ENCODE measurements around the gene DNAJC2.

DNAJC2 gene

DNA sequence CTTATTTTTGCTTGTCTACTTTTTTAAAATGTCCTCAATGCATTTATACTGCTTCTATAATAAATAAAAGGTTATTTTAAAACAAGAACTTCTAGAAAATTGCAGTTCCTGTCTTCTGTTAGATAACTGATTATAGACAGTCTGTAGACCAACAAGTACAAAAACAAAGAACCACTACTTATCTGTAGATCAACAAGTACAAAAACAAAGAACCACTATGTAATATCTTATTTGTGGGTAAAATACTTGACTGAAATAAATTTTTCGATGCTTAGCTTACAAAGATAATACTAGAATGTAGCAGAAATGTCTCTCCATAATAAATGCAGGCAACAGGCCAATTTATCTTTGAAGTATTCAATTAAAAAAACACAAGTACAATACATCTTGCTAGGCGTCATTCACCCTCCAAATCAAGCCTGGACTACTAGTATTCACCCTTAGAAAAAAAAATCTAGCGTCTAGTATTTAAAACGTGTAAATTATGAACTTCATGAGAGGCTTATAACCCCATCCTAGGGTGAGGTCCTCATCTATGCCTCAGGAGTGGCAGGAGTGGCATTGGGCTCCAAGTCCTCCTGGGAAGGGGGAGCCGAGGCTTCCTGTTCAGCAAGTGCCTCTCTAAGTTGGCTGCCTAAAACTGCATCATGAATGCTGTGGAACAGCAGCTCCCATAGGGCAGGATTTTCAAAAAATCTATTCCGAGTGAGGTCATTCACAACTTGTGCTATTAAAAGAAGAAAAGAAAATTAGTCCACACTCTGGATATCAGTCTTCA lies 29.5 kb upstream of the DNAJC2 start:
- DNase-seq (ENCODE audit: low read depth): no peak
- H3K4me3 ChIP-seq (ENCODE audit: low read depth, low read length): no peak overlapping the region
- TF ChIP-seq, protein P1, sequence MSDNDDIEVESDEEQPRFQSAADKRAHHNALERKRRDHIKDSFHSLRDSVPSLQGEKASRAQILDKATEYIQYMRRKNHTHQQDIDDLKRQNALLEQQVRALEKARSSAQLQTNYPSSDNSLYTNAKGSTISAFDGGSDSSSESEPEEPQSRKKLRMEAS (IDR thresholded peaks at IDR 0.05; ENCODE audit: low read depth, low read length): no peak
- TF ChIP-seq, protein P2, sequence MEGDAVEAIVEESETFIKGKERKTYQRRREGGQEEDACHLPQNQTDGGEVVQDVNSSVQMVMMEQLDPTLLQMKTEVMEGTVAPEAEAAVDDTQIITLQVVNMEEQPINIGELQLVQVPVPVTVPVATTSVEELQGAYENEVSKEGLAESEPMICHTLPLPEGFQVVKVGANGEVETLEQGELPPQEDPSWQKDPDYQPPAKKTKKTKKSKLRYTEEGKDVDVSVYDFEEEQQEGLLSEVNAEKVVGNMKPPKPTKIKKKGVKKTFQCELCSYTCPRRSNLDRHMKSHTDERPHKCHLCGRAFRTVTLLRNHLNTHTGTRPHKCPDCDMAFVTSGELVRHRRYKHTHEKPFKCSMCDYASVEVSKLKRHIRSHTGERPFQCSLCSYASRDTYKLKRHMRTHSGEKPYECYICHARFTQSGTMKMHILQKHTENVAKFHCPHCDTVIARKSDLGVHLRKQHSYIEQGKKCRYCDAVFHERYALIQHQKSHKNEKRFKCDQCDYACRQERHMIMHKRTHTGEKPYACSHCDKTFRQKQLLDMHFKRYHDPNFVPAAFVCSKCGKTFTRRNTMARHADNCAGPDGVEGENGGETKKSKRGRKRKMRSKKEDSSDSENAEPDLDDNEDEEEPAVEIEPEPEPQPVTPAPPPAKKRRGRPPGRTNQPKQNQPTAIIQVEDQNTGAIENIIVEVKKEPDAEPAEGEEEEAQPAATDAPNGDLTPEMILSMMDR (IDR thresholded peaks at IDR 0.05; ENCODE audit: low read depth, low read length): no peak
- TF ChIP-seq MYC (IDR thresholded peaks at IDR 0.05; ENCODE audit: low read depth, low read length) (no peak), POLR2A (IDR thresholded peaks at IDR 0.05; ENCODE audit: extremely low read depth, insufficient read length) (no peak)

DNA sequence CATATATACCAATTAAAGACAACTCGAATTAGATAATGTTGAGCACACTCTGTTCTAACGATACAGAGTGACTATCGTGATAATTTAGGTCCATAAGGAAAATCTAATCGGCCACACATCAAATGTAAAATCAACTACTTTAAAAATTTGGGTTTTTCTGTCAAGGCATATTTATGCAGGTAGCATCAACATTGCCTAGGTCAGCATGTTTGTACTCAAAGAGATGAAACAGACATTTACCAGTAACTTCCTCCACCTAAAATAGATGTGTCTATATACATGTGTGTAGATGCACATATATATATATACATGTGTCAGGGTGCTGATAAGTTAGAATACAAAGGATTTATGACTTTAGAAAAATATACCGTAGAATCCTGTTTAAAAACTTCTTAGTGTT lies 24.9 kb upstream of the DNAJC2 start:
- H3K4me3 ChIP-seq (ENCODE audit: low read depth, low read length): no peak overlapping the region
- TF ChIP-seq POLR2A (IDR thresholded peaks at IDR 0.05; ENCODE audit: extremely low read depth, insufficient read length): no peak
- TF ChIP-seq, protein P2 (IDR thresholded peaks at IDR 0.05; ENCODE audit: low read depth, low read length): no peak
- TF ChIP-seq MYC (IDR thresholded peaks at IDR 0.05; ENCODE audit: low read depth, low read length): no peak
- TF ChIP-seq, protein P1 (IDR thresholded peaks at IDR 0.05; ENCODE audit: low read depth, low read length): no peak
- no peak for DNase-seq (ENCODE audit: low read depth)

DNA sequence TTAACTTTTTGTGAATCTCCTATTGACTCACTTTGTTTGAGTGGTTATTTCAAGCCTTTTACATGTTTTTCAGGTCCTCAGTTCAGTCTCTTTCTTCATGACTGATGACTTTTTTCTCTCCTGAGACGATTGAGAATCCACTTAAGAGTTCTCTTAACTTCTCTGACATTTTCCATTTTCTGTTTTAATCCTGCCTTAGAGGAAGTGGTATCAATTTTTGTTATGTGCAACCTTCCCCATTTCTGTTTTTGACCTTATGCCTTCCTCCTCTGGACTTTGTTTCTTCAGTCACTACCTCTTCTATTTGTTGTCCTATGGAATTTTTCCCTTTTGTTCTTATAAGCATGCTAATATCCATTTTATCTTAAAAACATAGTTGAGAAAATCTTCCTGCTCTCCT lies 5.2 kb upstream of the DNAJC2 start:
- TF ChIP-seq POLR2A (IDR thresholded peaks at IDR 0.05; ENCODE audit: extremely low read depth, insufficient read length) (no peak), MYC (IDR thresholded peaks at IDR 0.05; ENCODE audit: low read depth, low read length) (no peak)
- TF ChIP-seq, protein P2 (IDR thresholded peaks at IDR 0.05; ENCODE audit: low read depth, low read length): no peak
- TF ChIP-seq, protein P1 (IDR thresholded peaks at IDR 0.05; ENCODE audit: low read depth, low read length): no peak
- H3K4me3 ChIP-seq (ENCODE audit: low read depth, low read length): peak overlapping the region; percentile 77
- DNase-seq (ENCODE audit: low read depth): peak; percentile 31

DNA sequence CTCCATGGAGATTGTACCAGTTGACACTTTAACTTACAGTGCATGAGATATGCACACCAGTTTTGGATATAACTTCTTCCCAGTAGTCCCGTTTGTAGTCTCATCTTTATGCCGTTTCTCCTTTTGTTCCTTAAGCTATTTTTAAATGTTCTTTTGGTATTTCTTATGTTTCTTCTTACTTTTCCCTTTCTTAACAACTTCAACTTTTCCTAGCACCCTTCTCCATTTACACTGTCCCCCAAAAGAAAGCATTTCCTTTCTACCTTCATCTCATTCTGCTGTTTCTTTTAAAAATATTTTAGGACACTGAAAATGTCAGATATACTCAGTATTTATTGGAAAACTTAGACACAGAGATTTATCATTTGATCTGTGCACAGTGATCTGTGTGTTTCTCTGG lies 4.4 kb upstream of the DNAJC2 start:
- TF ChIP-seq POLR2A (IDR thresholded peaks at IDR 0.05; ENCODE audit: extremely low read depth, insufficient read length) (no peak), MYC (IDR thresholded peaks at IDR 0.05; ENCODE audit: low read depth, low read length) (no peak)
- TF ChIP-seq, protein P1 (IDR thresholded peaks at IDR 0.05; ENCODE audit: low read depth, low read length): no peak
- TF ChIP-seq, protein P2 (IDR thresholded peaks at IDR 0.05; ENCODE audit: low read depth, low read length): no peak
- peak overlapping the region; percentile 77 for H3K4me3 ChIP-seq (ENCODE audit: low read depth, low read length)
- DNase-seq (ENCODE audit: low read depth): no peak

DNA sequence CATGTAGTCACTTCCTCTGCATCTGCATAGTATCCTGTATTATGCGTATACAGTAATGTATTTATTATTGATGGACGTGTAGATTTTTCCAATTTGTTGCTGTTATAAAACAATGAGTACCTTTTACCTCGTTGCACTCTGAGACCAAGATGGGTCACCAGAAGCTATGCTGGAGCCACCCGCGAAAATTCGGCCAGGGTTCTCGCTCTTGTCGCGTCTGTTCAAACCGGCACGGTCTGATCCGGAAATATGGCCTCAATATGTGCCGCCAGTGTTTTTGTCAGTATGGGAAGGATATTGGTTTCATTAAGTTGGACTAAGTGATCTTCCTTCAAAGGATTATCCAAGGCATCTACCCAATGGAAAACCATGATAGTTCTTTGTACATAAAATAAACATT lies 3.9 kb upstream of the DNAJC2 start:
- DNase-seq (ENCODE audit: low read depth): peak; percentile 25
- TF ChIP-seq MYC (IDR thresholded peaks at IDR 0.05; ENCODE audit: low read depth, low read length) (no peak), POLR2A (IDR thresholded peaks at IDR 0.05; ENCODE audit: extremely low read depth, insufficient read length) (no peak)
- TF ChIP-seq, protein P1 (IDR thresholded peaks at IDR 0.05; ENCODE audit: low read depth, low read length): no peak
- TF ChIP-seq, protein P2 (IDR thresholded peaks at IDR 0.05; ENCODE audit: low read depth, low read length): no peak
- peak overlapping the region; percentile 77 for H3K4me3 ChIP-seq (ENCODE audit: low read depth, low read length)

All from NB4 (cell line).